Progenitor cell of endocrine pancreas (in vitro differentiated cells): ENCODE data around the gene RPP14. TPM values are rescaled to one million over a fixed set of nuclear protein-coding genes. Genes with fewer than 3 reads are reported as not detected.

Experiments
- DNase-seq: peaks from one replicate; pipeline ENCODE4 v3.0.0; 2021; ENCODE audit warnings: low spot score; ENCODE audit not compliant: unreplicated experiment
- H3K27ac Mint-ChIP-seq: 2 replicates; pipeline ENCODE4 v1.8.0; 2021; ENCODE audit warnings: mild to moderate bottlenecking, moderate library complexity, mixed read lengths
- H3K27me3 Mint-ChIP-seq: 2 replicates; pipeline ENCODE4 v1.8.0; 2021; ENCODE audit warnings: mixed read lengths
- H3K36me3 Mint-ChIP-seq: 2 replicates; pipeline ENCODE4 v1.8.0; 2022; ENCODE audit warnings: mixed read lengths; ENCODE audit not compliant: insufficient read depth
- H3K4me1 Mint-ChIP-seq: 2 replicates; pipeline ENCODE4 v1.8.0; 2021; ENCODE audit warnings: low read depth, mixed read lengths
- H3K4me3 Mint-ChIP-seq: 2 replicates; pipeline ENCODE4 v1.8.0; 2021; ENCODE audit warnings: low read depth, mild to moderate bottlenecking, moderate library complexity, mixed read lengths
- H3K9me3 Mint-ChIP-seq: 2 replicates; pipeline ENCODE4 v1.8.0; 2021; ENCODE audit warnings: low read depth, mixed read lengths
- CTCF ChIP-seq: fragments of 200-600 bp; sonication (generic); IDR thresholded peaks from one replicate; pipeline ENCODE4 v1.5.0; 2021; ENCODE audit warnings: antibody characterized with exemption, mild to moderate bottlenecking; ENCODE audit not compliant: unreplicated experiment
- total RNA-seq: library from RNA; stranded (reverse); gene quantifications from 2 replicates; pipeline ENCODE4 v1.2.1, GENCODE V29; 2021

The RPP14 gene
- total RNA-seq, 1 donor from 2014 or later: 26.0 TPM

- H3K27ac Mint-ChIP-seq: no peak overlapping the region
Observed at GRCh38 chr3:58322793-58323192, 16.7 kb downstream of the RPP14 start.

GRCh38 chr3:58323529-58324390 lies 17.7 kb downstream of the RPP14 start:
- Mint-ChIP-seq H3K27me3 (no peaks in the 10 kb centered on the region), H3K4me1 (peaks cover 29% of the 10 kb centered on the region), H3K36me3 (peaks cover 6% of the 10 kb centered on the region), H3K27ac (peak overlapping the region; percentile 47), H3K4me3 (no peak overlapping the region), H3K9me3 (no peaks in the 10 kb centered on the region)
- no peak for DNase-seq
- TF ChIP-seq CTCF: no peak

More at GRCh38 chr3:58322793-58323192, 16.7 kb downstream of the RPP14 start:
- Mint-ChIP-seq H3K9me3 (no peaks in the 10 kb centered on the region), H3K4me3 (no peak overlapping the region), H3K4me1 (peaks cover 29% of the 10 kb centered on the region), H3K27me3 (no peaks in the 10 kb centered on the region), H3K36me3 (peaks cover 6% of the 10 kb centered on the region)
- DNase-seq: no peak
- TF ChIP-seq CTCF: no peak

GRCh38 chr3:58324391-58325390 lies 18.6 kb downstream of the RPP14 start:
- Mint-ChIP-seq H3K27ac (no peak overlapping the region), H3K4me3 (no peak overlapping the region), H3K27me3 (peaks cover 2% of the 10 kb centered on the region), H3K4me1 (peaks cover 29% of the 10 kb centered on the region), H3K9me3 (no peaks in the 10 kb centered on the region), H3K36me3 (peaks cover 5% of the 10 kb centered on the region)
- DNase-seq: no peak
- no peak for TF ChIP-seq CTCF

GRCh38 chr3:58325525-58325992 lies 19.5 kb downstream of the RPP14 start:
- peaks cover 3% of the 10 kb centered on the region for H3K36me3 Mint-ChIP-seq
- no peak for TF ChIP-seq CTCF
- H3K4me1 Mint-ChIP-seq: peaks cover 29% of the 10 kb centered on the region
- no peak overlapping the region for H3K27ac Mint-ChIP-seq
- H3K27me3 Mint-ChIP-seq: peaks cover 2% of the 10 kb centered on the region
- DNase-seq: no peak
- no peaks in the 10 kb centered on the region for H3K9me3 Mint-ChIP-seq
- no peak overlapping the region for H3K4me3 Mint-ChIP-seq
